Superior temporal gyrus (tissue), 1 donor: ENCODE results near the gene CAMTA1.
"Not testable (repeated sequence)": the region's sequence is repeated elsewhere in the genome, so short reads cannot be mapped to it uniquely, and the experiment has no call there.

ENCODE experiments used
- DNase-seq: peaks from one replicate; pipeline ENCODE4 v3.0.0-alpha.2; 2016; ENCODE audit errors: extremely low spot score

Gene CAMTA1

DNA sequence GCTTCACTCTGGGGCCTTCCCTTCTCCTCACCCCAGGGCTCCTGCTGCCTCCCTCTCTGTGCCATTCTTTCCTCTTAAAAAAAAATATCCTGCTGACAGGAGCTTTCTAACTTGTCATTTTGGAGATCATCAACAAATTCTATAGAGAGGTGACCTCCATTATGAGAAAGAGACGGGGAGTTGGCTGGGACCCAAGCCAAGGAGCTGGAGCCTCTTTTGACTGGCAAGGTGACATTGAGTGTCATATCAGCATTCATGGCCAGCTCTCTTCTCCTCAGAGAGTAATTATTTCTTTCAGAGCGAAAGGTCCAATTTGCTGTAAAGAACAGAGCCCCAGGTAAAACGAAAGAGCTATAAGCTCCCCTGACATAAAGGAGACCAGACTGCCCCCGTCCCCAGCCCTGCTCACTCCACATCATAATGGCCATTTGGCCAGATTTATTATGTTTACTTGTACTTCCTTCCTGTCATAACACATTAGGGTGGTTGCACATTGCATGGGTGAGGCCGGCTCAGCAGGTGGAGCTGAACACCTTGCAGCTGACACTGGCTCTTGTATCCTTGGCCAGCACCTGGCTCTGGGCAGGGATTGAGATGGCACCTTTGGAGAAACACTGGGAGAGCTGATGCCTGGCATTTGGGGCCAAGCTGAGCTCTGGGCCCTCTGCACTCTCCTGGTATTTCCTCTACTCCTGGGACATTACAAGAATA, 581.9 kb downstream of the CAMTA1 start:
- no peak for DNase-seq

DNA sequence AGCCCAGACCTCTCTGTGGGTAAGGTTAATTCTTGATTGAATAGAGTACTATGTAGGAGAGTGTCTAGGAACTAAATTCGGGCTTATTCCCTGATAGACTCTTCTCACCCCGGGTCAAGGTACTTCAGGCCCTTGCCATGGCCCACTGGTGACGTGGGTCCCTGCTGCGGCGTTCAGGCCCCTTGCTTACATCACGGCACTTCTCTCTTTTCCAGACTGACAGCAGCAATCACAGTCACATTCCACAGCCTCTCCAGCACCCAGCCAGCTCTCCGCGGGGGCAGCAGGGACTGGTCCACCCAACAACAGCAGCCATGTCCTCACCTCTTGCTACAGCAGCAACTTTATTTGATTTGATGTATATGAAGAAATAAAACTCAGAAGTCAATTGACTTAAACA, 584.6 kb downstream of the CAMTA1 start:
- no peak for DNase-seq

- no peak for DNase-seq
Measured at GRCh38 chr1:7371926-7372325, 586.7 kb downstream of the CAMTA1 start.

- DNase-seq, result no peak
Measured at GRCh38 chr1:7372477-7373120, 587.3 kb downstream of the CAMTA1 start.

DNA sequence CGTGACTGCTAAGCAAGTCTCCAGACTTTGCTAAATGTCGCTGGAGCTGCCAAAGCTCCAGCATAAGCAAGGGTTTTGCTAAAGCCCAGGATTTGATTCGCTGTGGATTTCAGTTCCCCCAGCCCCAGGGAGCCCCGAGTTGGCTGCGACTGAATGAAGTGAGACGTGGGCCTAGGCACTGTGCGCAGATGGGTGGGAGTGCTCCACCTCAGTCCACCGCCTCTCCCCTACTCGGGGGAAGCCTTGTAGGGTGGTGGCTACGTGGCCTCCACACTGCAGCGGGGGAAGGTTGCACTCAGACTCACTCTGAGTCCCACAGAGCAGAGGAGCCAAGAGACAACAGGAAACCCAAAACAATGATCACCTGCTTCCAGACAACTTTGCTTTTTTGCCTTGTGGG, 588.0 kb downstream of the CAMTA1 start:
- no peak for DNase-seq

GRCh38 chr1:7373876-7374562, 588.8 kb downstream of the CAMTA1 start:
- DNase-seq, result peak; percentile 10

DNA sequence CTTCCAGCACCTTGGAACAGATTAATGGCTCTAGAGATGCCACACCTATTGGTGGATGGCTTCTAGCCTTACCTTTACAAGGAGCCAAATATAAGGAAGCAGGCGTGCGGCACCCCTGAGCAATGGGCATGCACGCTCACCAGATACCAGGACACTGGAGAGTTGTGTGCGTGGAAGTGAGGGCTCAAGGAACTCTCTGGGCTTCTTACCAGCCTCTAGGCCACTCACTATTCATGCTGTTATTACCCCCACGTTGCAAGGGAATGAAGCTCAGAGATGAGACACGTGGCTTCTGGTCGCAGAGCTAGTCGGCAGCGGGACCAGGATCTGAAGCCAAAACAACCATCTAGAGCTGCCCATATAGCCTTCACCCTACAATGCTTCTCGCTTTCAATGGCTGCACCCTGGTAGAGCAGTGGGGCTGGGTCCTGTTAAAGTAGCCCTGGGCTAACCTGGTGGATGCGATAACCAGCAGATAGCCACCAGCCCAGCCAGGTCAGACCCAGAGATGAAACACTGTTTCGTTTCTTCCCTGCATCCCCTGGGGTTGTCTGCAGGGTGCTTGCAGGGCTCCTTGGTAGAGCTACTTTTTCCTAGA, 589.4 kb downstream of the CAMTA1 start:
- no peak for DNase-seq

- DNase-seq, result no peak
Measured at GRCh38 chr1:7375329-7375728, 590.1 kb downstream of the CAMTA1 start.

- DNase-seq, result no peak
Measured at GRCh38 chr1:7375781-7376660, 590.8 kb downstream of the CAMTA1 start.

DNA sequence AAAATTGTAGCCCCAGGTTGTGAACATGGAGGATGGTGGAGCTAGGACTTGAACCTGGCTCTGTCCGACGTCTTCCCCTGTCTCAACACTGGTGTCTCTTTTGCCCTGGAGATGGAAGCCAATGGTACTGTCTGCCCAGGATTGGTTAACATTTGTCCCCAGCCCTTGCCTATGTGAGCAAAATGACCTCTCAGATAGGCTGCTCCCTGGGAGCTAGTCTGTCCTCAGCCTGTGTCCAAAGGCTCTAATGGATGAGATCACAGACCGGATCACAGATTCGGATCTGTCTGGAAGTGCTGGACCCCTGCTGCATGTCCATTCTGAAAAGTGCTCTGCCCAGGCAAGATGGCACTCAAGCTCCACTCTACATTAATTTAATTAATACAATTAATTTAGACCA, 591.4 kb downstream of the CAMTA1 start:
- DNase-seq, result no peak

- no peak for DNase-seq
Measured at GRCh38 chr1:7378346-7379130, 593.3 kb downstream of the CAMTA1 start.

- peak; percentile 14 for DNase-seq
Measured at GRCh38 chr1:7379441-7379971, 594.3 kb downstream of the CAMTA1 start.

- DNase-seq, result not testable (repeated sequence)
Measured at GRCh38 chr1:7380068-7380467, 594.8 kb downstream of the CAMTA1 start.

GRCh38 chr1:7380712-7381111, 595.5 kb downstream of the CAMTA1 start:
- DNase-seq, result no peak

- not testable (repeated sequence) for DNase-seq
Measured at GRCh38 chr1:7381729-7382128, 596.5 kb downstream of the CAMTA1 start.

GRCh38 chr1:7382971-7383370, 597.7 kb downstream of the CAMTA1 start:
- no peak for DNase-seq

DNA sequence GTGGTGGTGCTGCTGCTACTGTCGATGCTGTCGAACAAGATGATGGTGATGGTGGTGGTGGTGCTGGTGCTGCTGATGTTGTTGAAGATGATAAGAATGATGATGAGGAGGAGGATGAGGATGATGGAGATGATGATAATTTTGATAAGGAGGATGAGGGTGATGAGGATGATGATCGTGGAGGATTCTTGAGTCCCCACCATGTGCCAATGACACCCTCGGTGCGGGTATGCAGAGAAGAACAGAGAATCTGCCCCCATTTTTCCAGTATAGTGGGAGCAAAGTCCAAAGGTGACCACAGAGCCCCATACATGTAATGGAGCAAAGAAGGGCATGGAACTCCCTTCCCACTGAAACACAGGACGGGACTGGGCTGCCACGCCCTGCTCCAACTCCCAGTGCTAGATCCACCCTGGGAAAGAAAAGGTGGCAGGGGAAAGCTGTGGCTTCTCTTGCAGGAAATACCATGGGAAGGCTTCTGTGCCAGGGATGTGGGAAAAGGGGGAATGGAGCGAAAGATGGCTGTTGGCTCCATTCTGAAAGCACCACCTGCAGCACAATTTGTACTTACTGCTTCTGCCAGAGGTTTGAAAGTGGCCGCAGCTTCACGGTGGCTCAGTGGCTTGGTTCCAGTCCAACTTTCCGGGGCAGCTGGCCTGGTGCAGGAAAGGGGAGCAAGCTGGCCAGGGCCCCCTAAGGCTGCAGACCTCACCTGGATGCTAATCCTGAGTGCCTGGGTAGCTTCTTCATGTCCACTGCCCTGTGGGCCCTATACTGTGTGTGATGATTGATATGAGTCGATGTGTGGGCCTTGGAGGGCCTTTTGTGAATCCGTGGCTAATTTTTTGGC, 598.6 kb downstream of the CAMTA1 start:
- no peak for DNase-seq

GRCh38 chr1:7384679-7385078, 599.4 kb downstream of the CAMTA1 start:
- DNase-seq, result no peak

GRCh38 chr1:7385471-7386225, 600.4 kb downstream of the CAMTA1 start:
- no peak for DNase-seq
